ENCODE data around the gene HTRA3.

The HTRA3 gene

GRCh38 chr4:8280158-8280875 lies 10.8 kb downstream of the HTRA3 start:
- no peak for DNase-seq (ENCODE audit: low spot score)

- no peak for DNase-seq (ENCODE audit: low spot score)
Observed at GRCh38 chr4:8280876-8281440, 11.4 kb downstream of the HTRA3 start.

GRCh38 chr4:8281519-8282133 lies 12.1 kb downstream of the HTRA3 start:
- no peak for DNase-seq (ENCODE audit: low spot score)

- DNase-seq (ENCODE audit: low spot score) = no peak
Observed at GRCh38 chr4:8282134-8282641, 12.6 kb downstream of the HTRA3 start.

GRCh38 chr4:8282742-8283141 lies 13.2 kb downstream of the HTRA3 start:
- no peak for DNase-seq (ENCODE audit: low spot score)

- DNase-seq (ENCODE audit: low spot score) = no peak
Observed at GRCh38 chr4:8283161-8283560, 13.6 kb downstream of the HTRA3 start.

- DNase-seq (ENCODE audit: low spot score) = no peak
Observed at GRCh38 chr4:8283631-8284121, 14.1 kb downstream of the HTRA3 start.

- no peak for DNase-seq (ENCODE audit: low spot score)
Observed at GRCh38 chr4:8284391-8284790, 14.8 kb downstream of the HTRA3 start.

GRCh38 chr4:8285143-8285975 lies 15.8 kb downstream of the HTRA3 start:
- no peak for DNase-seq (ENCODE audit: low spot score)

GRCh38 chr4:8285976-8286718 lies 16.6 kb downstream of the HTRA3 start:
- DNase-seq (ENCODE audit: low spot score) = no peak

GRCh38 chr4:8286719-8287342 lies 17.3 kb downstream of the HTRA3 start:
- no peak for DNase-seq (ENCODE audit: low spot score)

GRCh38 chr4:8287343-8288280 lies 18.1 kb downstream of the HTRA3 start:
- DNase-seq (ENCODE audit: low spot score) = no peak

- no peak for DNase-seq (ENCODE audit: low spot score)
Observed at GRCh38 chr4:8289151-8289750, 19.7 kb downstream of the HTRA3 start.

GRCh38 chr4:8289956-8290700 lies 20.6 kb downstream of the HTRA3 start:
- no peak for DNase-seq (ENCODE audit: low spot score)

- no peak for DNase-seq (ENCODE audit: low spot score)
Observed at GRCh38 chr4:8290701-8290970, 21.1 kb downstream of the HTRA3 start.

GRCh38 chr4:8291036-8291682 lies 21.6 kb downstream of the HTRA3 start:
- no peak for DNase-seq (ENCODE audit: low spot score)

- DNase-seq (ENCODE audit: low spot score) = no peak
Observed at GRCh38 chr4:8291701-8292477, 22.3 kb downstream of the HTRA3 start.
